ENCODE measurements around the gene TMEM222. TPM values are rescaled to one million over a fixed set of nuclear protein-coding genes. Genes with fewer than 3 reads are reported as not detected.

Gene TMEM222
- total RNA-seq, 4 donors from 2014 or later: 17.3 to 27.1 (median 23.7) TPM

GRCh38 chr1:27306071-27306470 is 15.9 kb upstream of the TMEM222 start:
- no peak for DNase-seq (ENCODE audit: low spot score)
- TF ChIP-seq CTCF (IDR thresholded peaks at IDR 0.05): no peak
- ATAC-seq (ENCODE audit: low FRiP score): no peak

GRCh38 chr1:27306892-27307761 is 14.8 kb upstream of the TMEM222 start:
- ATAC-seq (ENCODE audit: low FRiP score) (peak; percentile 34), DNase-seq (ENCODE audit: low spot score) (no peak)
- no peak for TF ChIP-seq CTCF (IDR thresholded peaks at IDR 0.05)

- no peak for DNase-seq (ENCODE audit: low spot score)
- no peak for ATAC-seq (ENCODE audit: low FRiP score)
- no peak for TF ChIP-seq CTCF (IDR thresholded peaks at IDR 0.05)
Observed at GRCh38 chr1:27307874-27308598, 13.9 kb upstream of the TMEM222 start.

GRCh38 chr1:27314169-27314568 is 7.8 kb upstream of the TMEM222 start:
- no peak for ATAC-seq (ENCODE audit: low FRiP score)
- TF ChIP-seq CTCF (IDR thresholded peaks at IDR 0.05): no peak
- no peak for DNase-seq (ENCODE audit: low spot score)

GRCh38 chr1:27314737-27315136 is 7.2 kb upstream of the TMEM222 start:
- ATAC-seq (ENCODE audit: low FRiP score) (no peak), DNase-seq (ENCODE audit: low spot score) (no peak)
- no peak for TF ChIP-seq CTCF (IDR thresholded peaks at IDR 0.05)

- DNase-seq (ENCODE audit: low spot score): no peak
- TF ChIP-seq CTCF (IDR thresholded peaks at IDR 0.05): no peak
- ATAC-seq (ENCODE audit: low FRiP score): no peak
Observed at GRCh38 chr1:27316860-27317259, 5.1 kb upstream of the TMEM222 start.

All from omental fat pad (tissue), 4 donors.